Measurements from ENCODE around the gene BMPR1A.

DNA sequence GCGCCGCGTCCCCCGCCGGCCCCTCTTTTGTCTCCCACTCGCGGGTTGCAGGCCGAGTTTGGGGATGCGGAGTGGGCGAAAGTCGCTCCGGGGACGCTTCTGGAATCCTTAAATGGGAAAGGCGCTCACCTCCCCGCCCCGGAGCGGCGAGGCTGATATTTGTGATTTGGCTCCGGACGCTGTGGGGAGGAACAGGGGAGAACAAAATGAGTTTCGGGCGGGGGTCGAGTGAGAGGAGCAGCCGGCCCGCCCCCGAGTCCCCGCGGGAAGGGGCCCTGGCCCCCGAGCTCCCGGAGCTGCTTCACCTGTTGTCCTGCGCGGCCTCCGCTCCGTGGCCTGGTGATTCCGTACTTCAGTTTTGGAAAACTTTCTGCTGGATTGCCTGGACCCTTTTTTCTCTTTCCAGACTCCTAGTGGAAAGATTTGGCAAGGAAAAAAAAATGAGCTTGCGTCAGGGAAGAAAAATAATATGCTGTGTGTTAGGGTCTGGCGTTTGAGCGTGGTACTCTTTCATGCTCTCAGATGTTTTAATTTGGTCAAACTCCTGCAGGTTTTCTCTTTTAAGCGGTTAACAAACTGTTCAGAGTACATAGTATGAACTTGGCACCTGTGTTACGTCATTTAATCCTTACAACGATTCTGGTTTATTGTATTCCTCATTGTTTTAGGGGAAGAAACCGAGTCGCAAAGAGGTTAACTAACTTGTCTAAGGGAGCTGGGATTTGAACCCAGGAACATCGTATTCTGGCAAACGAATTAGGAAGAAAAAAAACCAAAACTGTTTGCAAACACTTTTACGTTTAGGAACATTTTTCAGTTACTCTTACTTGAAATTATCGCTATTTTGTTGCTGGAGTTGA, 924 bp downstream of the BMPR1A start:
- TF ChIP-seq, protein P1, sequence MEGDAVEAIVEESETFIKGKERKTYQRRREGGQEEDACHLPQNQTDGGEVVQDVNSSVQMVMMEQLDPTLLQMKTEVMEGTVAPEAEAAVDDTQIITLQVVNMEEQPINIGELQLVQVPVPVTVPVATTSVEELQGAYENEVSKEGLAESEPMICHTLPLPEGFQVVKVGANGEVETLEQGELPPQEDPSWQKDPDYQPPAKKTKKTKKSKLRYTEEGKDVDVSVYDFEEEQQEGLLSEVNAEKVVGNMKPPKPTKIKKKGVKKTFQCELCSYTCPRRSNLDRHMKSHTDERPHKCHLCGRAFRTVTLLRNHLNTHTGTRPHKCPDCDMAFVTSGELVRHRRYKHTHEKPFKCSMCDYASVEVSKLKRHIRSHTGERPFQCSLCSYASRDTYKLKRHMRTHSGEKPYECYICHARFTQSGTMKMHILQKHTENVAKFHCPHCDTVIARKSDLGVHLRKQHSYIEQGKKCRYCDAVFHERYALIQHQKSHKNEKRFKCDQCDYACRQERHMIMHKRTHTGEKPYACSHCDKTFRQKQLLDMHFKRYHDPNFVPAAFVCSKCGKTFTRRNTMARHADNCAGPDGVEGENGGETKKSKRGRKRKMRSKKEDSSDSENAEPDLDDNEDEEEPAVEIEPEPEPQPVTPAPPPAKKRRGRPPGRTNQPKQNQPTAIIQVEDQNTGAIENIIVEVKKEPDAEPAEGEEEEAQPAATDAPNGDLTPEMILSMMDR (IDR thresholded peaks at IDR 0.05; ENCODE audit: low read depth, low read length), result no peak
- no peak for TF ChIP-seq EZH2phosphoT487 (IDR thresholded peaks at IDR 0.05; ENCODE audit: low read depth)

Measured in OCI-LY3 (cell line).